ENCODE data around the gene ROBO1. TPM values are rescaled to one million over a fixed set of nuclear protein-coding genes. Genes with fewer than 3 reads are reported as not detected.
A peak's percentile ranks its signal among the peaks of the same experiment; 100 is the strongest.

ROBO1 gene
- total and polyA plus RNA-seq, 2 of the 13 experiments (the other 11 are each of a cell fraction or from before 2014, with no cell fraction given) = 52.2 to 71.0 TPM

DNA sequence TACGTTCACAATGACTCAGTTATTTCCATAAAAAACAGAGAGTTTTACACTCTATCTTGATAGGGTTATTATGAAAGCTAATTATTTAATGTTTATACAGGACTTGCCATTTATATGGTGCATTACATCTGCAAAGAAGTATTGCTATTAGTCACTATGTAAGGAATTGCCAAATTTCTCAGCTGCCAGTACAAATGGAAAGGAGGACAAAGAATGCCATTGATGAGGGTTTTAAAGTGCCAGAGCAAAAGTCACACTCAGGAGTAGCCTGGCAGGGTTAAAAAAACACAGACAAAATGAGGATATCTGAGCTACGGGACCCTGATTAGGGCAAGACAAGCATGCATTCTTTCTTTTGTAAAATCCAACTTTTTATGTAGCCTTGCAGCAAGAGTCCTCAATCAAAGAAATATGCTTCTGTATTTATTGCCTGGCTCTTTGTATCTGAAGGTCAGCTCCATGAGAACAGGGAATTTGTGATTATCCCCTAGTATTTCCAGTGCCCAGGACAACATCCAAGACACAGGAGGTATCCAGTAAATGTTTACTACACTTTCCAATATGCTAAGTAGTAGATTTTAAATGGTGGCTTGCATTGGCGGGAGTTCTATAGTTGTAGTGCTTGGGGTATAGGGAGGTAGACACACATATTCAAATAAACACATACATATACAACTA, 1013.6 kb downstream of the ROBO1 start:
- ChIA-PET POLR2A (interaction anchor here (1.2 kb wide), 1 partner anchor 44 kb away, joined by 4 read pairs; no protein-coding TSS in a partner anchor), CTCF (ENCODE audit: low intra/inter-chr PET ratio, low total read pairs) (no interaction called here)
- intact Hi-C loops (cut with micrococcal nuclease; ENCODE audit: unreplicated experiment) = loop anchor here (5.0 kb wide), 2 partner anchors 78 to 93 kb away; no protein-coding TSS in a partner anchor
- H3K27ac ChIP-seq (ENCODE audit: extremely low read length, insufficient read depth, low read length) = peak overlapping the region; percentile 23
- H3K79me2 ChIP-seq (ENCODE audit: insufficient read depth, low read length) = peaks cover 24% of the 10 kb centered on the region
- no peaks in the 10 kb centered on the region; a peak in 2 of 5 replicates for H3K36me3 ChIP-seq (replicated peaks in 1 of 2; ENCODE audit: control insufficient read depth in 1 of 2, insufficient read depth in 2 of 2, low read length in 2 of 2)
- DNase-seq (ENCODE audit: low spot score) (peak; percentile 84), ATAC-seq (peak; percentile 87), FAIRE-seq (no peak)
- no peak overlapping the region; a peak in 1 of 6 replicates for H3K4me3 ChIP-seq (replicated peaks in 1 of 3; ENCODE audit: insufficient read depth in 1 of 3, low read depth in 2 of 3, low read length in 3 of 3)
- no peaks in the 10 kb centered on the region for H3K27me3 ChIP-seq (ENCODE audit: control insufficient read depth in 1 of 2, insufficient read depth in 2 of 2, low read length in 2 of 2)
- in situ Hi-C loops (cut with HindIII; ENCODE audit: extremely low pct_ligation_motif_present, low pct_unique_long_range_greater_than_20kb) = no loop called here
- peaks cover 26% of the 10 kb centered on the region for H3K4me1 ChIP-seq (ENCODE audit: insufficient read depth, low read length)
- no peaks in the 10 kb centered on the region for H4K20me1 ChIP-seq (ENCODE audit: insufficient read depth, low read length)
- 78% methylated on average over 3 of the region's 3 CpGs for WGBS (ENCODE audit: low lambda C conversion rate)
- peak overlapping the region; percentile 39; the same call in 1 of the 2 replicates for H3K4me2 ChIP-seq (ENCODE audit: low read depth, low read length)
- no peak overlapping the region for H3K9ac ChIP-seq (ENCODE audit: insufficient read depth, low read depth, low read length)
- no peak overlapping the region for H2AFZ ChIP-seq (ENCODE audit: low read length)
- BruUV-seq (replicated peaks) = no TSS peak
- no peaks in the 10 kb centered on the region for H3K9me3 ChIP-seq (ENCODE audit: low read length)
- TF ChIP-seq ZMYM4 (CRISPR knock-in tag; IDR thresholded peaks at IDR 0.05) = peak; percentile 19; the same call in 1 of the 2 replicates
- no peak for TF ChIP-seq PRMT3 (CRISPR knock-in tag; IDR thresholded peaks at IDR 0.05; ENCODE audit: borderline replicate concordance, low read depth)
- TF ChIP-seq SRSF4 (IDR thresholded peaks at IDR 0.05; ENCODE audit: low read depth, low read length, poor library complexity, severe bottlenecking) = no peak
- TF ChIP-seq CHD2 (IDR thresholded peaks at IDR 0.05; ENCODE audit: low read depth, low read length) = no peak
- TF ChIP-seq, protein P1, sequence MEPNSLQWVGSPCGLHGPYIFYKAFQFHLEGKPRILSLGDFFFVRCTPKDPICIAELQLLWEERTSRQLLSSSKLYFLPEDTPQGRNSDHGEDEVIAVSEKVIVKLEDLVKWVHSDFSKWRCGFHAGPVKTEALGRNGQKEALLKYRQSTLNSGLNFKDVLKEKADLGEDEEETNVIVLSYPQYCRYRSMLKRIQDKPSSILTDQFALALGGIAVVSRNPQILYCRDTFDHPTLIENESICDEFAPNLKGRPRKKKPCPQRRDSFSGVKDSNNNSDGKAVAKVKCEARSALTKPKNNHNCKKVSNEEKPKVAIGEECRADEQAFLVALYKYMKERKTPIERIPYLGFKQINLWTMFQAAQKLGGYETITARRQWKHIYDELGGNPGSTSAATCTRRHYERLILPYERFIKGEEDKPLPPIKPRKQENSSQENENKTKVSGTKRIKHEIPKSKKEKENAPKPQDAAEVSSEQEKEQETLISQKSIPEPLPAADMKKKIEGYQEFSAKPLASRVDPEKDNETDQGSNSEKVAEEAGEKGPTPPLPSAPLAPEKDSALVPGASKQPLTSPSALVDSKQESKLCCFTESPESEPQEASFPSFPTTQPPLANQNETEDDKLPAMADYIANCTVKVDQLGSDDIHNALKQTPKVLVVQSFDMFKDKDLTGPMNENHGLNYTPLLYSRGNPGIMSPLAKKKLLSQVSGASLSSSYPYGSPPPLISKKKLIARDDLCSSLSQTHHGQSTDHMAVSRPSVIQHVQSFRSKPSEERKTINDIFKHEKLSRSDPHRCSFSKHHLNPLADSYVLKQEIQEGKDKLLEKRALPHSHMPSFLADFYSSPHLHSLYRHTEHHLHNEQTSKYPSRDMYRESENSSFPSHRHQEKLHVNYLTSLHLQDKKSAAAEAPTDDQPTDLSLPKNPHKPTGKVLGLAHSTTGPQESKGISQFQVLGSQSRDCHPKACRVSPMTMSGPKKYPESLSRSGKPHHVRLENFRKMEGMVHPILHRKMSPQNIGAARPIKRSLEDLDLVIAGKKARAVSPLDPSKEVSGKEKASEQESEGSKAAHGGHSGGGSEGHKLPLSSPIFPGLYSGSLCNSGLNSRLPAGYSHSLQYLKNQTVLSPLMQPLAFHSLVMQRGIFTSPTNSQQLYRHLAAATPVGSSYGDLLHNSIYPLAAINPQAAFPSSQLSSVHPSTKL (CRISPR knock-in tag; IDR thresholded peaks at IDR 0.05) = 0 out of 2 replicates have a peak, but pooled peaks have one; percentile 18
- TF ChIP-seq, protein P2, sequence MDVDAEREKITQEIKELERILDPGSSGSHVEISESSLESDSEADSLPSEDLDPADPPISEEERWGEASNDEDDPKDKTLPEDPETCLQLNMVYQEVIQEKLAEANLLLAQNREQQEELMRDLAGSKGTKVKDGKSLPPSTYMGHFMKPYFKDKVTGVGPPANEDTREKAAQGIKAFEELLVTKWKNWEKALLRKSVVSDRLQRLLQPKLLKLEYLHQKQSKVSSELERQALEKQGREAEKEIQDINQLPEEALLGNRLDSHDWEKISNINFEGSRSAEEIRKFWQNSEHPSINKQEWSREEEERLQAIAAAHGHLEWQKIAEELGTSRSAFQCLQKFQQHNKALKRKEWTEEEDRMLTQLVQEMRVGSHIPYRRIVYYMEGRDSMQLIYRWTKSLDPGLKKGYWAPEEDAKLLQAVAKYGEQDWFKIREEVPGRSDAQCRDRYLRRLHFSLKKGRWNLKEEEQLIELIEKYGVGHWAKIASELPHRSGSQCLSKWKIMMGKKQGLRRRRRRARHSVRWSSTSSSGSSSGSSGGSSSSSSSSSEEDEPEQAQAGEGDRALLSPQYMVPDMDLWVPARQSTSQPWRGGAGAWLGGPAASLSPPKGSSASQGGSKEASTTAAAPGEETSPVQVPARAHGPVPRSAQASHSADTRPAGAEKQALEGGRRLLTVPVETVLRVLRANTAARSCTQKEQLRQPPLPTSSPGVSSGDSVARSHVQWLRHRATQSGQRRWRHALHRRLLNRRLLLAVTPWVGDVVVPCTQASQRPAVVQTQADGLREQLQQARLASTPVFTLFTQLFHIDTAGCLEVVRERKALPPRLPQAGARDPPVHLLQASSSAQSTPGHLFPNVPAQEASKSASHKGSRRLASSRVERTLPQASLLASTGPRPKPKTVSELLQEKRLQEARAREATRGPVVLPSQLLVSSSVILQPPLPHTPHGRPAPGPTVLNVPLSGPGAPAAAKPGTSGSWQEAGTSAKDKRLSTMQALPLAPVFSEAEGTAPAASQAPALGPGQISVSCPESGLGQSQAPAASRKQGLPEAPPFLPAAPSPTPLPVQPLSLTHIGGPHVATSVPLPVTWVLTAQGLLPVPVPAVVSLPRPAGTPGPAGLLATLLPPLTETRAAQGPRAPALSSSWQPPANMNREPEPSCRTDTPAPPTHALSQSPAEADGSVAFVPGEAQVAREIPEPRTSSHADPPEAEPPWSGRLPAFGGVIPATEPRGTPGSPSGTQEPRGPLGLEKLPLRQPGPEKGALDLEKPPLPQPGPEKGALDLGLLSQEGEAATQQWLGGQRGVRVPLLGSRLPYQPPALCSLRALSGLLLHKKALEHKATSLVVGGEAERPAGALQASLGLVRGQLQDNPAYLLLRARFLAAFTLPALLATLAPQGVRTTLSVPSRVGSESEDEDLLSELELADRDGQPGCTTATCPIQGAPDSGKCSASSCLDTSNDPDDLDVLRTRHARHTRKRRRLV (CRISPR knock-in tag; IDR thresholded peaks at IDR 0.05) = no peak
- TF ChIP-seq HNRNPH1 (optimal IDR thresholded peaks at IDR 0.05; ENCODE audit: low read depth, low read length) = no peak
- no peak for TF ChIP-seq ZNF589 (CRISPR knock-in tag; conservative IDR thresholded peaks at IDR 0.05)
- 0 out of 2 replicates have a peak, but pooled peaks have one; percentile 5 for TF ChIP-seq HNF4A (CRISPR knock-in tag; IDR thresholded peaks at IDR 0.05)
- no peak for TF ChIP-seq ZNF709 (CRISPR knock-in tag; IDR thresholded peaks at IDR 0.05)
- no peak for TF ChIP-seq NFRKB (IDR thresholded peaks at IDR 0.05)
- TF ChIP-seq, protein P3, sequence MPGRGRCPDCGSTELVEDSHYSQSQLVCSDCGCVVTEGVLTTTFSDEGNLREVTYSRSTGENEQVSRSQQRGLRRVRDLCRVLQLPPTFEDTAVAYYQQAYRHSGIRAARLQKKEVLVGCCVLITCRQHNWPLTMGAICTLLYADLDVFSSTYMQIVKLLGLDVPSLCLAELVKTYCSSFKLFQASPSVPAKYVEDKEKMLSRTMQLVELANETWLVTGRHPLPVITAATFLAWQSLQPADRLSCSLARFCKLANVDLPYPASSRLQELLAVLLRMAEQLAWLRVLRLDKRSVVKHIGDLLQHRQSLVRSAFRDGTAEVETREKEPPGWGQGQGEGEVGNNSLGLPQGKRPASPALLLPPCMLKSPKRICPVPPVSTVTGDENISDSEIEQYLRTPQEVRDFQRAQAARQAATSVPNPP (CRISPR knock-in tag; IDR thresholded peaks at IDR 0.05) = no peak
- no peak for TF ChIP-seq FIP1L1 (IDR thresholded peaks at IDR 0.05; ENCODE audit: borderline replicate concordance, insufficient read depth, low read depth, low read length)
- no peak for TF ChIP-seq ZNF143 (CRISPR knock-in tag; IDR thresholded peaks at IDR 0.05)
